Measurements from ENCODE around the gene ITPKB.

The ITPKB gene

GRCh38 chr1:226782845-226783601, 43.9 kb upstream of the ITPKB start:
- TF ChIP-seq CTCF (conservative IDR thresholded peaks at IDR 0.05; ENCODE audit: low read length), result no peak
- no peak overlapping the region for H3K4me3 ChIP-seq (ENCODE audit: low read length)
- no peak for DNase-seq (ENCODE audit: low read depth)

DNA sequence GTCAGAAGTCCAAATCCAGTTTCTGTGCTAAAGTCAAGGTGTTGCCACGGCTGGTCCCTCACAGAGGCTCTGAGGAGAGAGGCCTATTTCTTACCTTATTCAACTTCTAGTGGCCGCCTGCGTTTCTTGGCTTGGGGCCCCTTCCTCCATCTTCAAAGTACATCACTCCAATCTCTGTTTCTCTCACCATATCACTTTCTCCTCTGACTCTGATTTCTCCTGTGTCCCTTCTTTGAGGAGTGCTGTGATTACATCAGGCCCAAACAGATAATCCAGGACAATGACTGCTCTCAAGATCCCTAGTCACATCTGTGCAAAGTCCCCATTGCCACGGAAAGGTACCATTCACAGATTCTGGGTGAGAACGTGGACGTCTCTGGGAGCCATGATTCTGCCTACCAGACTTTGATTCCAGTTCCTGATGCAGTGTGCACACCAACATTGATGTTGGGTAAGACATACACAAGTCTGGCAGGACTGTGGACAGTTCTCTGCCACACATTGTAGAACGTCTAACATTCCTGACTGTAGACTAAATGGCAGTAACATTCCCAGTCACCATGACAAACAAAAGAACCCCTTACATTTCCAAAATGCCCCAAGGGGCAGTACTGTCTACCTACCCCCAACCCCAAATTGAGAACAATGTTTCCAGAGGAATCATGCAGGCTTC, 43.0 kb upstream of the ITPKB start:
- H3K4me3 ChIP-seq (ENCODE audit: low read length), result no peak overlapping the region
- TF ChIP-seq CTCF (conservative IDR thresholded peaks at IDR 0.05; ENCODE audit: low read length), result no peak
- no peak for DNase-seq (ENCODE audit: low read depth)

DNA sequence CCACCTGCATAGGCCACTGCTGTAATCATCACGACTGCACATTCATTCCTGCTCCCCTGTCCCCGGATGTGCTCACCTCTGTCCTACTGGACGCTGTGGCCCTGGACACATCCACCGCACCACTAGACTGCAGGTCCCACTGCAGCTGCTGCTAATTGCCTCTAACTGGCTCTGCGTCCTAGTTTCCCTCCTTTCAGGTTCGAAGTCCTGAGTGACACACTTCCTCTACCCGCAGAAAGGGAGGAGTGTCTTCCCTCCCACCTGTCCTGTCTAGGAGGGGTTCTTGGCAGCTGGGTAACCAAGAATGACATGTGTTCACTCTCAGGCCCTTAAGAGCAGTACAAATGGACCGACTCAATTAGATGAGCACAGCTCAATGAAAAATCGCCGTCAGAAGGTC, 40.5 kb upstream of the ITPKB start:
- TF ChIP-seq CTCF (conservative IDR thresholded peaks at IDR 0.05; ENCODE audit: low read length), result no peak
- DNase-seq (ENCODE audit: low read depth), result no peak

DNA sequence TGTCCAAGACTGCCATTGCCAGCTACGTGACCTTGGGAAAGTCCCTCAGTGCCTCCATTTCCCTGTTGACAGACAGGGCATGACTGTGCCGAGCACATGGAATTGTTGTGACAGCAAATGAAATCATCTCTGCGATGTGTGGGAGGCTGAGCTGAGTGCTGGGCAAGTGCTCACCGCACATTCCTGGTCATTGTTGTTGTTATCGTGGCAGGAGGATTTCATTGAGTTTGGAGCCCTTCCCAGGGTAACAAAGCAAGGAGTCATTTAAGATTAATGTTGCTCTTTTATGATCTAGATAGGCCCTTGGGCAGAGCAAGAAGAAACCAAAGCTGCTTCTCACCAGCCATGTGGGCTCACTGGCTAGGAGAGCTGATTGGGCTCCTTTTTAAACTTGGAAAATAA, 39.6 kb upstream of the ITPKB start:
- no peak for TF ChIP-seq CTCF (conservative IDR thresholded peaks at IDR 0.05; ENCODE audit: low read length)
- peak; percentile 97 for DNase-seq (ENCODE audit: low read depth)
- no peak overlapping the region for H3K4me3 ChIP-seq (ENCODE audit: low read length)

More for the DNA sequence above, 40.5 kb upstream of the ITPKB start:
- no peak overlapping the region for H3K4me3 ChIP-seq (ENCODE audit: low read length)

DNA sequence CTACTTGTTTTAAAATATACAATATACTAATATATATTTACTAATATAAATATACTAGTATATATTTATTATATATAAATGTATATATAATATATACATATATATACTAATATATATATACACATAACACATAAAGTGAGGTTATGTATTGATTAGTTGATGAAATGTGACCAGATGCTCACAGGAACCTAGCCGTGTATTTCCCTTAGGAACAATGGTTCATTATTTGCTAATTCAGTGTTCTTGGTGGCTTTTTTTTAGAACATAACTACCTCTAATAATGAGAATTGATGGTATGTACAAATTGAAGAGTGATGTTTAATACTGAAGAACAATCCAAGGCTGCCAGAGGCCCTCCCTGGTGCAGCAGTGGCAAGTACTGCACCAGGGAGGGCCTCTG, 37.9 kb upstream of the ITPKB start:
- no peak for TF ChIP-seq CTCF (conservative IDR thresholded peaks at IDR 0.05; ENCODE audit: low read length)
- DNase-seq (ENCODE audit: low read depth), result no peak
- no peak overlapping the region for H3K4me3 ChIP-seq (ENCODE audit: low read length)

- no peak for TF ChIP-seq CTCF (conservative IDR thresholded peaks at IDR 0.05; ENCODE audit: low read length)
- no peak overlapping the region for H3K4me3 ChIP-seq (ENCODE audit: low read length)
- DNase-seq (ENCODE audit: low read depth), result no peak
These were observed 37.0 kb upstream of the ITPKB start for GRCh38 chr1:226776066-226776465.
